D721Med (cell line): Measurements from ENCODE around the gene UBE2J2.

Experiments used
- DNase-seq: peaks from one replicate; pipeline ENCODE4 v3.0.0; 2011; ENCODE audit warnings: low spot score; ENCODE audit not compliant: insufficient read length
- FAIRE-seq: peaks from 2 replicates; lab custom pipeline; 2011; peaks lifted over from hg19 to GRCh38; lab: Jason Lieb, UNC
- CTCF ChIP-seq: IDR thresholded peaks from 2 replicates; pipeline ENCODE4 v1.5.1; 2012; ENCODE audit warnings: mild to moderate bottlenecking, control low read depth; ENCODE audit not compliant: insufficient read depth; ENCODE audit errors: missing control alignments

The UBE2J2 gene

GRCh38 chr1:1274931-1275431, 1.3 kb upstream of the UBE2J2 start:
- no peak for DNase-seq
- FAIRE-seq, result no peak
- no peak for TF ChIP-seq CTCF

GRCh38 chr1:1274299-1274930, 761 bp upstream of the UBE2J2 start:
- TF ChIP-seq CTCF, result no peak
- no peak for FAIRE-seq
- DNase-seq, result no peak

GRCh38 chr1:1273209-1273511, 494 bp downstream of the UBE2J2 start:
- FAIRE-seq (no peak), DNase-seq (no peak)
- TF ChIP-seq CTCF, result no peak

DNA sequence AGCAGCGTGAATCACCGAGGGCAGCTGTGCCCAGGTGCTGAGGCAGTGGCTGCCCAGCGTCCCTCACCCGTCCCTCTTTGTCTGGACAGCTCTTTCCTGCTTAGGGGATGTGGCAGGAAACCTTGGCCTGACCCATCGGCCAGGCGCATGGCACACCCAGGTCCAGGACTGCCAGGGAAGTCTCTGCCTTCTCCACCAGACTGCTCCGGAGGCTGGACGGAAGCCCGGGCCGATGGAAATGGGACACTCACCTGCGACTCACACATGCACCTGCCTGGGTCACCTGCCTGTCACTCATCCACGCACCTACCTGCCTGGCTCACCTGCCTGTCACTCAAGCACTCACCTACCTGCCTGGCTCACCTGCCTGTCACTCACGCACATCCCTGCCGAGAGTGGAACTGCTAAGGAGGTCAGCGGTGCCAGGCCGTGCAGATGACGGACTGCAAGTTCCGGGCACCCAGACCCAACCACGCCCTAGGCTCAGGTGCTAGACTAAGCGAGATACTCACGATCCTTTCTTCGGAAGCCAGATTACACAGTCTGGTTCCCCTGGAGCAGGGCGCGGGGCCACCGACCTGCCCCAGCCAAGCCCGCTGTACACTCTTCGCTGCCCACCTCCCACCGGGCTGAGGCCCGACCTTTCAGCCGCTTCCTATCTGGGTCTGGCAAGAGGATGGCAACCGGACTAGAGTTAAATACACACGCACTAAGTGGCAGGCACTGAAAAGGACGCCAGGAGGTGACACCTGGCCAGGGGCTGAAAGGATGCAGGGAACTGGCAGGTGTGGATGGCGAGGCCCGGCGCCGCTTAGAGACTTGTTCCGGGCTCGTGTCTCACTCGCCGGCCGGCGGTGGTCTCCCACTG, 1.1 kb downstream of the UBE2J2 start:
- TF ChIP-seq CTCF, result no peak
- no peak for FAIRE-seq
- DNase-seq, result no peak

DNA sequence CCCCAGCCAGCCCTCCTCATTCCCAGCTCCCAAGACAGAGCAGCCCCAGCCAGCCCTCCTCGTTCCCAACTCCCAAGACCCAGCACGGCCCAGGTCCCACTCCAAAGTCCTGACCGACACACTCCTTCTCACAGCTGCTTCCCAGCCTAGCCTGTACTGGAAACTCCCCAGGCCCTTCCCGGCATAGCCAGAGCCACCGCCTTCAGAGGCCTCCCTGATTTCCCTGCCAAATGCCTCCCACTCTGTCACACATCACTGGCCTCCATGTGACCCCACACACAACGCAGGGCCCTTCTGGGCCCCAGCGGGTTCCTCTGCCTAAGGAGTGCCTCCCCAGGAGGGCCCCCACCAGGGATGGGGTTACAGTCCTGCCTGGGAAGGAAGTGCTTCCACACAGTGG, 2.8 kb downstream of the UBE2J2 start:
- DNase-seq, result no peak
- no peak for TF ChIP-seq CTCF
- FAIRE-seq, result no peak

DNA sequence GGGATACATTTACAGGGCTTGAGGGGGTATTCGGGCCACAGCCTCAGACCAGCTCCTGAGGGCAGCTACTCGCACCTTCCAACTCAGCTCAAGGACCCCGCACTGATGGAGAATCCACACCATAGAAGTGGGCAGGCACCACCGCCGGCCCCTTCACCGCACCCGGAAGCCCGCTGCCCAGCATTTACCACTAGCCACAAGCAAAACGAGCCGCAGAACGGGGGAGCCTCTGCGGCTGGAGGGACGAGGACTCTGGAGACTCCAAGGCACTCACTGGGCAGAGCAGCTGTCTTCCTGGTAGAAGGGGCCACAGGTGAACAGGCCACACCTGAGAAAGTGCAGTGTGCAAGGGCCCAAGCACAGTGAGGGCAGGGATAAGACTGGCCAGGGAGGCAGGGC, 5.4 kb downstream of the UBE2J2 start:
- DNase-seq, result no peak
- no peak for TF ChIP-seq CTCF
- FAIRE-seq, result no peak
